Measurements from ENCODE around the gene RAPGEF5.

Gene RAPGEF5

GRCh38 chr7:22213081-22213480 lies 143.9 kb downstream of the RAPGEF5 start:
- intact Hi-C loops (cut with DNase I) = no loop called here
- DNase-seq = no peak

GRCh38 chr7:22210967-22211366 lies 146.0 kb downstream of the RAPGEF5 start:
- no peak for DNase-seq
- intact Hi-C loops (cut with DNase I) = no loop called here

GRCh38 chr7:22210355-22210754 lies 146.6 kb downstream of the RAPGEF5 start:
- intact Hi-C loops (cut with DNase I) = no loop called here
- DNase-seq = no peak

- intact Hi-C loops (cut with DNase I) = no loop called here
- no peak for DNase-seq
Measured at GRCh38 chr7:22208799-22209198, 148.2 kb downstream of the RAPGEF5 start.

- intact Hi-C loops (cut with DNase I) = no loop called here
Measured at GRCh38 chr7:22207724-22208225, 149.2 kb downstream of the RAPGEF5 start.

GRCh38 chr7:22205631-22206030 lies 151.3 kb downstream of the RAPGEF5 start:
- intact Hi-C loops (cut with DNase I) = no loop called here
- no peak for DNase-seq

More at GRCh38 chr7:22207724-22208225, 149.2 kb downstream of the RAPGEF5 start:
- no peak for DNase-seq

GRCh38 chr7:22204312-22204711 lies 152.6 kb downstream of the RAPGEF5 start:
- intact Hi-C loops (cut with DNase I) = no loop called here
- no peak for DNase-seq

- DNase-seq = no peak
- intact Hi-C loops (cut with DNase I) = no loop called here
Measured at GRCh38 chr7:22202141-22202540, 154.8 kb downstream of the RAPGEF5 start.

GRCh38 chr7:22201186-22201880 lies 155.6 kb downstream of the RAPGEF5 start:
- intact Hi-C loops (cut with DNase I) = no loop called here
- peak in 1 of 42 donors; percentile 29 for DNase-seq

GRCh38 chr7:22200777-22201176 lies 156.2 kb downstream of the RAPGEF5 start:
- intact Hi-C loops (cut with DNase I) = no loop called here
- no peak for DNase-seq

- intact Hi-C loops (cut with DNase I) = no loop called here
Measured at GRCh38 chr7:22200238-22200637, 156.7 kb downstream of the RAPGEF5 start.

GRCh38 chr7:22197376-22197775 lies 159.6 kb downstream of the RAPGEF5 start:
- no peak for DNase-seq
- intact Hi-C loops (cut with DNase I) = no loop called here

More at GRCh38 chr7:22200238-22200637, 156.7 kb downstream of the RAPGEF5 start:
- DNase-seq = no peak

GRCh38 chr7:22196429-22196828 lies 160.5 kb downstream of the RAPGEF5 start:
- no peak for DNase-seq
- intact Hi-C loops (cut with DNase I) = no loop called here

GRCh38 chr7:22195397-22196172 lies 161.4 kb downstream of the RAPGEF5 start:
- DNase-seq = no peak
- intact Hi-C loops (cut with DNase I) = no loop called here

GRCh38 chr7:22194658-22195273 lies 162.2 kb downstream of the RAPGEF5 start:
- DNase-seq = peak in 41 of 42 donors; percentile 16 to 87 (median 62)
- intact Hi-C loops (cut with DNase I) = no loop called here

GRCh38 chr7:22193450-22193983 lies 163.4 kb downstream of the RAPGEF5 start:
- DNase-seq = peak; percentile 48 to 92 (median 78)
- intact Hi-C loops (cut with DNase I) = loop anchor here (2.0 kb wide), 1 partner anchor 59 kb away; no protein-coding TSS in a partner anchor

- intact Hi-C loops (cut with DNase I) = loop anchor here (2.0 kb wide), 1 partner anchor 60 kb away; no protein-coding TSS in a partner anchor
- peak in 5 of 42 donors; percentile 14 to 52 (median 29) for DNase-seq
Measured at GRCh38 chr7:22192801-22193200, 164.2 kb downstream of the RAPGEF5 start.

GRCh38 chr7:22190736-22191135 lies 166.2 kb downstream of the RAPGEF5 start:
- no peak for DNase-seq
- intact Hi-C loops (cut with DNase I) = no loop called here

GRCh38 chr7:22189741-22190140 lies 167.2 kb downstream of the RAPGEF5 start:
- intact Hi-C loops (cut with DNase I) = no loop called here
- no peak for DNase-seq
